OCI-LY1 (cell line): ENCODE results near the gene ZBTB16.

Source experiments
- H2AFZ ChIP-seq: fragments of 200-600 bp; sonication (generic), shearing (Covaris generic); 2 replicates; pipeline ENCODE4 v1.6.0; 2014; ENCODE audit warnings: antibody characterized with exemption, mild to moderate bottlenecking, low read length
- H3F3A ChIP-seq: fragments of 200-600 bp; sonication (generic), shearing (Covaris generic); 2 replicates; pipeline ENCODE4 v1.6.0; 2014; ENCODE audit warnings: mild to moderate bottlenecking, antibody characterized with exemption, low read length, moderate library complexity; ENCODE audit not compliant: insufficient read depth
- H3K27ac ChIP-seq: fragments of 200-600 bp; sonication (generic); 2 replicates; pipeline ENCODE4 v1.5.1; 2014; ENCODE audit warnings: low read length, mixed run types, mild to moderate bottlenecking, low read depth; ENCODE audit not compliant: poor library complexity, severe bottlenecking
- H3K27me3 ChIP-seq: fragments of 200-600 bp; sonication (generic); 2 replicates; pipeline ENCODE4 v1.6.0; 2014; ENCODE audit warnings: antibody characterized with exemption, mild to moderate bottlenecking, low read length, moderate library complexity; ENCODE audit not compliant: insufficient read depth
- H3K36me3 ChIP-seq: fragments of 200-600 bp; sonication (generic); 2 replicates; pipeline ENCODE4 v1.6.1; 2014; ENCODE audit warnings: mild to moderate bottlenecking, antibody characterized with exemption, low read length, moderate library complexity, mixed read lengths; ENCODE audit not compliant: insufficient read depth
- H3K4me1 ChIP-seq: fragments of 200-600 bp; sonication (generic); 2 replicates; pipeline ENCODE4 v1.5.1; 2014; ENCODE audit warnings: mild to moderate bottlenecking, low read length, moderate library complexity; ENCODE audit not compliant: insufficient read depth, severe bottlenecking
- H3K4me2 ChIP-seq: fragments of 200-600 bp; sonication (generic), shearing (Covaris generic); 2 replicates; pipeline ENCODE4 v1.6.1; 2014; ENCODE audit warnings: low read length
- H3K4me3 ChIP-seq: fragments of 200-600 bp; sonication (generic); 2 replicates; pipeline ENCODE4 v1.5.1; 2014; ENCODE audit warnings: low read length, low read depth, mild to moderate bottlenecking, mixed read lengths; ENCODE audit not compliant: poor library complexity, severe bottlenecking
- H3K79me2 ChIP-seq: fragments of 200-600 bp; shearing (Covaris generic); 2 replicates; pipeline ENCODE4 v1.6.1; 2016; ENCODE audit warnings: mixed run types, low read length, mixed read lengths; ENCODE audit not compliant: insufficient read depth
- H3K9ac ChIP-seq: fragments of 200-600 bp; sonication (generic), shearing (Covaris generic); 2 replicates; pipeline ENCODE4 v1.6.1; 2014; ENCODE audit warnings: mild to moderate bottlenecking, low read length, mixed read lengths
- H3K9me2 ChIP-seq: fragments of 200-600 bp; sonication (generic), shearing (Covaris generic); 2 replicates; pipeline ENCODE4 v1.6.1; 2014; ENCODE audit warnings: low read depth, mild to moderate bottlenecking, low read length, mixed read lengths
- H3K9me3 ChIP-seq: fragments of 200-600 bp; shearing (Covaris generic); 2 replicates; pipeline ENCODE4 v1.6.1; 2014; ENCODE audit warnings: low read length, mixed read lengths
- H4K20me1 ChIP-seq: fragments of 200-600 bp; sonication (generic), shearing (Covaris generic); 2 replicates; pipeline ENCODE4 v1.6.0; 2016; ENCODE audit warnings: mild to moderate bottlenecking, low read length; ENCODE audit not compliant: insufficient read depth
- EZH2 ChIP-seq: fragments of 200-600 bp; sonication (generic), shearing (Covaris generic); IDR thresholded peaks from 2 replicates; pipeline ENCODE4 v1.8.0; 2017; ENCODE audit warnings: borderline replicate concordance, mixed run types, mild to moderate bottlenecking, antibody characterized with exemption, low read length, moderate library complexity, mixed read lengths
- TF ChIP-seq, protein P1 (sequence below): fragments of 200-600 bp; sonication (generic), shearing (Covaris generic); IDR thresholded peaks from 2 replicates; pipeline ENCODE4 v1.5.1; 2017; ENCODE audit warnings: mild to moderate bottlenecking, antibody characterized with exemption, low read length, moderate library complexity, mixed read lengths

Gene ZBTB16

GRCh38 chr11:114264381-114264780, 204.9 kb downstream of the ZBTB16 start:
- Histone ChIP-seq H3F3A (no peaks in the 10 kb centered on the region), H3K9me2 (no peaks in the 10 kb centered on the region), H3K9me3 (no peaks in the 10 kb centered on the region), H4K20me1 (no peaks in the 10 kb centered on the region), H3K9ac (no peak overlapping the region), H3K4me1 (no peaks in the 10 kb centered on the region), H3K4me3 (no peak overlapping the region), H3K4me2 (no peak overlapping the region), H3K79me2 (no peaks in the 10 kb centered on the region), H2AFZ (no peak overlapping the region), H3K36me3 (no peaks in the 10 kb centered on the region), H3K27me3 (no peaks in the 10 kb centered on the region), H3K27ac (no peak overlapping the region)
- no peak for TF ChIP-seq EZH2
- TF ChIP-seq, protein P1, sequence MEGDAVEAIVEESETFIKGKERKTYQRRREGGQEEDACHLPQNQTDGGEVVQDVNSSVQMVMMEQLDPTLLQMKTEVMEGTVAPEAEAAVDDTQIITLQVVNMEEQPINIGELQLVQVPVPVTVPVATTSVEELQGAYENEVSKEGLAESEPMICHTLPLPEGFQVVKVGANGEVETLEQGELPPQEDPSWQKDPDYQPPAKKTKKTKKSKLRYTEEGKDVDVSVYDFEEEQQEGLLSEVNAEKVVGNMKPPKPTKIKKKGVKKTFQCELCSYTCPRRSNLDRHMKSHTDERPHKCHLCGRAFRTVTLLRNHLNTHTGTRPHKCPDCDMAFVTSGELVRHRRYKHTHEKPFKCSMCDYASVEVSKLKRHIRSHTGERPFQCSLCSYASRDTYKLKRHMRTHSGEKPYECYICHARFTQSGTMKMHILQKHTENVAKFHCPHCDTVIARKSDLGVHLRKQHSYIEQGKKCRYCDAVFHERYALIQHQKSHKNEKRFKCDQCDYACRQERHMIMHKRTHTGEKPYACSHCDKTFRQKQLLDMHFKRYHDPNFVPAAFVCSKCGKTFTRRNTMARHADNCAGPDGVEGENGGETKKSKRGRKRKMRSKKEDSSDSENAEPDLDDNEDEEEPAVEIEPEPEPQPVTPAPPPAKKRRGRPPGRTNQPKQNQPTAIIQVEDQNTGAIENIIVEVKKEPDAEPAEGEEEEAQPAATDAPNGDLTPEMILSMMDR = no peak

- H3K36me3 ChIP-seq = no peaks in the 10 kb centered on the region
- no peaks in the 10 kb centered on the region for H3F3A ChIP-seq
- H3K9ac ChIP-seq = no peak overlapping the region
- no peaks in the 10 kb centered on the region for H4K20me1 ChIP-seq
- H3K4me1 ChIP-seq = no peaks in the 10 kb centered on the region
- H3K4me3 ChIP-seq = no peak overlapping the region
- H3K9me2 ChIP-seq = no peaks in the 10 kb centered on the region
- no peaks in the 10 kb centered on the region for H3K27me3 ChIP-seq
- no peak for TF ChIP-seq EZH2
- TF ChIP-seq, protein P1 = no peak
- H2AFZ ChIP-seq = no peak overlapping the region
- no peak overlapping the region for H3K4me2 ChIP-seq
- no peaks in the 10 kb centered on the region for H3K79me2 ChIP-seq
- H3K27ac ChIP-seq = no peak overlapping the region
- H3K9me3 ChIP-seq = no peaks in the 10 kb centered on the region
These were observed 205.8 kb downstream of the ZBTB16 start for GRCh38 chr11:114265122-114265878.

GRCh38 chr11:114269498-114269897, 210.0 kb downstream of the ZBTB16 start:
- H3K79me2 ChIP-seq = no peaks in the 10 kb centered on the region
- H3K36me3 ChIP-seq = no peaks in the 10 kb centered on the region
- no peak overlapping the region for H2AFZ ChIP-seq
- H3F3A ChIP-seq = no peaks in the 10 kb centered on the region
- no peak overlapping the region for H3K27ac ChIP-seq
- H3K4me1 ChIP-seq = no peaks in the 10 kb centered on the region
- no peaks in the 10 kb centered on the region for H3K9me3 ChIP-seq
- no peaks in the 10 kb centered on the region for H3K9me2 ChIP-seq
- H3K4me3 ChIP-seq = no peak overlapping the region
- TF ChIP-seq EZH2 = no peak
- TF ChIP-seq, protein P1 = no peak
- H3K4me2 ChIP-seq = no peak overlapping the region
- no peaks in the 10 kb centered on the region for H4K20me1 ChIP-seq
- H3K27me3 ChIP-seq = no peaks in the 10 kb centered on the region
- H3K9ac ChIP-seq = no peak overlapping the region
